Measurements from ENCODE around the gene MXD4.
"Not testable (repeated sequence)": the region's sequence is repeated elsewhere in the genome, so short reads cannot be mapped to it uniquely, and the experiment has no call there.

MXD4 gene

GRCh38 chr4:2275044-2275397 lies 13.1 kb upstream of the MXD4 start:
- not testable (repeated sequence) for DNase-seq (ENCODE audit: low spot score)

- no peak for DNase-seq (ENCODE audit: low spot score)
These were observed 12.6 kb upstream of the MXD4 start for GRCh38 chr4:2274320-2275043.

GRCh38 chr4:2273657-2274319 lies 11.9 kb upstream of the MXD4 start:
- DNase-seq (ENCODE audit: low spot score): no peak

GRCh38 chr4:2273221-2273620 lies 11.3 kb upstream of the MXD4 start:
- DNase-seq (ENCODE audit: low spot score): no peak

- DNase-seq (ENCODE audit: low spot score): no peak
These were observed 10.9 kb upstream of the MXD4 start for GRCh38 chr4:2272828-2273120.

- no peak for DNase-seq (ENCODE audit: low spot score)
These were observed 10.3 kb upstream of the MXD4 start for GRCh38 chr4:2272026-2272827.

- no peak for DNase-seq (ENCODE audit: low spot score)
These were observed 9.5 kb upstream of the MXD4 start for GRCh38 chr4:2271279-2272025.

- DNase-seq (ENCODE audit: low spot score): no peak
These were observed 8.6 kb upstream of the MXD4 start for GRCh38 chr4:2270341-2271165.

GRCh38 chr4:2269618-2270163 lies 7.8 kb upstream of the MXD4 start:
- no peak for DNase-seq (ENCODE audit: low spot score)

- no peak for DNase-seq (ENCODE audit: low spot score)
These were observed 7.3 kb upstream of the MXD4 start for GRCh38 chr4:2269206-2269531.

- no peak for DNase-seq (ENCODE audit: low spot score)
These were observed 6.7 kb upstream of the MXD4 start for GRCh38 chr4:2268357-2269205.

GRCh38 chr4:2267841-2268240 lies 5.9 kb upstream of the MXD4 start:
- DNase-seq (ENCODE audit: low spot score): no peak

- DNase-seq (ENCODE audit: low spot score): no peak
These were observed 5.5 kb upstream of the MXD4 start for GRCh38 chr4:2267320-2267811.

GRCh38 chr4:2266821-2267220 lies 4.9 kb upstream of the MXD4 start:
- DNase-seq (ENCODE audit: low spot score): no peak

GRCh38 chr4:2266181-2266580 lies 4.3 kb upstream of the MXD4 start:
- no peak for DNase-seq (ENCODE audit: low spot score)

- no peak for DNase-seq (ENCODE audit: low spot score)
These were observed 3.5 kb upstream of the MXD4 start for GRCh38 chr4:2265113-2266110.

GRCh38 chr4:2264481-2265041 lies 2.7 kb upstream of the MXD4 start:
- no peak for DNase-seq (ENCODE audit: low spot score)

- DNase-seq (ENCODE audit: low spot score): no peak
These were observed 2.0 kb upstream of the MXD4 start for GRCh38 chr4:2263926-2264321.

GRCh38 chr4:2262944-2263250 lies 988 bp upstream of the MXD4 start:
- no peak for DNase-seq (ENCODE audit: low spot score)

Data from COLO829 (cell line).